Fibroblast of the conjunctiva (primary cell): ENCODE measurements around the gene FGF21.
A peak's percentile ranks its signal among the peaks of the same experiment; 100 is the strongest.
"Not testable (repeated sequence)": the region's sequence is repeated elsewhere in the genome, so short reads cannot be mapped to it uniquely, and the experiment has no call there.

Experiments used
- DNase-seq: peaks from one replicate; pipeline ENCODE4 v3.0.0-alpha.2; 2010; ENCODE audit warnings: low read depth

FGF21 gene

GRCh38 chr19:48787331-48787730 is 32.0 kb downstream of the FGF21 start:
- DNase-seq: not testable (repeated sequence)

- DNase-seq: no peak
These were observed 37.9 kb downstream of the FGF21 start for GRCh38 chr19:48793271-48793670.

- no peak for DNase-seq
These were observed 39.0 kb downstream of the FGF21 start for GRCh38 chr19:48794291-48794690.

GRCh38 chr19:48795055-48795684 is 39.8 kb downstream of the FGF21 start:
- DNase-seq: peak; percentile 84

GRCh38 chr19:48795685-48796070 is 40.4 kb downstream of the FGF21 start:
- DNase-seq: no peak

GRCh38 chr19:48796298-48797083 is 41.2 kb downstream of the FGF21 start:
- DNase-seq: no peak

- DNase-seq: no peak
These were observed 41.8 kb downstream of the FGF21 start for GRCh38 chr19:48797103-48797502.

GRCh38 chr19:48798937-48799336 is 43.6 kb downstream of the FGF21 start:
- DNase-seq: no peak

- DNase-seq: no peak
These were observed 44.3 kb downstream of the FGF21 start for GRCh38 chr19:48799358-48800300.

- no peak for DNase-seq
These were observed 47.3 kb downstream of the FGF21 start for GRCh38 chr19:48802623-48803022.

GRCh38 chr19:48804496-48804895 is 49.2 kb downstream of the FGF21 start:
- DNase-seq: no peak

GRCh38 chr19:48805452-48805851 is 50.1 kb downstream of the FGF21 start:
- no peak for DNase-seq

GRCh38 chr19:48806518-48806817 is 51.1 kb downstream of the FGF21 start:
- no peak for DNase-seq

GRCh38 chr19:48806818-48807589 is 51.7 kb downstream of the FGF21 start:
- no peak for DNase-seq

- no peak for DNase-seq
These were observed 52.4 kb downstream of the FGF21 start for GRCh38 chr19:48807590-48808308.
